GM10248 (cell line): ENCODE results near the gene CLEC18B.

Experiments
- CTCF ChIA-PET: fragments of 300-600 bp; sonication (Branson Sonifier 250); formaldehyde crosslinking; extraction: SDS; loops from one replicate; lab custom pipeline; 2021; ENCODE audit warnings: antibody characterized with exemption; lab: Yijun Ruan, JAX
- POLR2A ChIA-PET: fragments of 350-650 bp; sonication (Branson Sonifier 250); formaldehyde crosslinking; extraction: SDS; loops from one replicate; lab custom pipeline; 2020; ENCODE audit warnings: antibody characterized with exemption; lab: Yijun Ruan, JAX
- DNase-seq: peaks from one replicate; pipeline ENCODE4 v3.0.0; 2012; ENCODE audit errors: extremely low spot score
- CTCF ChIP-seq: IDR thresholded peaks from 2 replicates; pipeline ENCODE4 v1.5.1; 2012; ENCODE audit warnings: mild to moderate bottlenecking, low read depth; ENCODE audit errors: extremely low read depth, missing control alignments, control extremely low read depth

The CLEC18B gene

GRCh38 chr16:74463888-74464287, 42.6 kb upstream of the CLEC18B start:
- DNase-seq = peak; percentile 61
- POLR2A ChIA-PET = no interaction called here
- no peak for TF ChIP-seq CTCF
- CTCF ChIA-PET = interaction anchor here (1.5 kb wide), 1 partner anchor 33 kb away, joined by 3 read pairs; no protein-coding TSS in a partner anchor

- ChIA-PET CTCF (no interaction called here), POLR2A (no interaction called here)
- TF ChIP-seq CTCF = no peak
- no peak for DNase-seq
Measured at GRCh38 chr16:74462361-74462760, 41.1 kb upstream of the CLEC18B start.

GRCh38 chr16:74461826-74462225, 40.5 kb upstream of the CLEC18B start:
- POLR2A ChIA-PET = no interaction called here
- no peak for DNase-seq
- TF ChIP-seq CTCF = no peak
- CTCF ChIA-PET = interaction anchor here (1.1 kb wide), 1 partner anchor 33 kb away, joined by 4 read pairs; no protein-coding TSS in a partner anchor

GRCh38 chr16:74460542-74460941, 39.3 kb upstream of the CLEC18B start:
- DNase-seq = no peak
- TF ChIP-seq CTCF = no peak
- ChIA-PET CTCF (interaction anchor here (0.7 to 1.1 kb wide), 2 partner anchors 15 to 34 kb away, joined by 3 to 4 read pairs; no protein-coding TSS in a partner anchor), POLR2A (interaction anchor here (0.6 to 1.2 kb wide), 2 partner anchors 9 to 206 kb away, joined by 3 to 12 read pairs; partner anchors contain the start of gene RFWD3)

GRCh38 chr16:74456290-74456625, 35.0 kb upstream of the CLEC18B start:
- no peak for DNase-seq
- POLR2A ChIA-PET = no interaction called here
- CTCF ChIA-PET = no interaction called here
- TF ChIP-seq CTCF = no peak

GRCh38 chr16:74455619-74456289, 34.5 kb upstream of the CLEC18B start:
- TF ChIP-seq CTCF = no peak
- ChIA-PET POLR2A (no interaction called here), CTCF (no interaction called here)
- DNase-seq = no peak

- POLR2A ChIA-PET = no interaction called here
- TF ChIP-seq CTCF = no peak
- DNase-seq = no peak
- CTCF ChIA-PET = no interaction called here
Measured at GRCh38 chr16:74455213-74455612, 33.9 kb upstream of the CLEC18B start.
